GM19455 (cell line): Measurements from ENCODE around the gene ZNF831.

Source experiments
- ATAC-seq: cut with Tn5 transposase; IDR thresholded peaks from one replicate; pipeline ENCODE4 v1.9.1; 2021; ENCODE audit not compliant: unreplicated experiment

The ZNF831 gene

DNA sequence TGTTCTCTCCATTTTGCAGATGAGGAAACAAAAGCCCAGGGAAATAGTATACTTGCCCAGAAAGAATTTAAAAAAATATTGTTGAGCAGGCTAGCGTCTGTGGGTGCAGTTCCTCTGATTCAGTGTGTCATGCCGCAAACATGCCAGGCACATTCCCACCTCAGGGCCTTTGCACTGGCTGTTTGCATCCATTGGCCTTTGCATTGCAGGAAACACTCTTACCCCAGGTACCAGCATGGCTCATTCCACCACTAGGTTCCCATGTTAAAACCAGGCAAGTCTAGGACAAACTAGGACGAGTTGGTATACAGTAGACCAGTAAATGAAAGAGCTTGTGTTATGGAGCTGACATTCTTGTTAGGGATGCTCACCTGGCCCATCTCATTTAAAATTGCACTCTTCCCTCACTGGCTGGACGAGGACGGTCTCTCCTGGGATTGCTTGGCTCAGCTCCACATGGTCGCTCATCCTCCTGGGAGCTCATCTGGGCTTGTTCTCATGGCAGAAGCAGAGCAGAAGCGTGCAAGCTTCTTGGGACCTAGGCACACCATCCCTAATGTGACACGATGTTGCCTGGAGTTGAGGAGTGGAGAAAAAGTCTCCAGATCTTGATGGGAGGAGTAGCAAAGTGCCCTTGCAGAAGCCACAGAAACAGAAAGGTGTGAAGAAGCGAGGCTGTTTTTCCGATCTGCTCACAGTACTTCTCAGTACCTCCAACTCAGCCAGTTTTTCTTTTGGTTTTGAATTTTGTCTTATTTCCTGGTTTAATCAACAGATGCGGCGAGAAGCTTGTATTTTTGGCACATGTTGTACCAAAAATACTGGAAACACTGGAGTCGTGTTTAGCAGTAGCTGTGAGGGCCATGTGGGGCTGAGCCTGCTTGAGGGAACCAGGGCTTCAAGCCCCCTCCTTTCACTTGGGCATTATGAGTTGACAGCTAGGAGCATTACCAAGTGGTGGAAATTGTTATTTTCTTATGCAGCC, 13.9 kb downstream of the ZNF831 start:
- no peak for ATAC-seq

GRCh38 chr20:59178983-59179595, 15.5 kb downstream of the ZNF831 start:
- ATAC-seq, result no peak

DNA sequence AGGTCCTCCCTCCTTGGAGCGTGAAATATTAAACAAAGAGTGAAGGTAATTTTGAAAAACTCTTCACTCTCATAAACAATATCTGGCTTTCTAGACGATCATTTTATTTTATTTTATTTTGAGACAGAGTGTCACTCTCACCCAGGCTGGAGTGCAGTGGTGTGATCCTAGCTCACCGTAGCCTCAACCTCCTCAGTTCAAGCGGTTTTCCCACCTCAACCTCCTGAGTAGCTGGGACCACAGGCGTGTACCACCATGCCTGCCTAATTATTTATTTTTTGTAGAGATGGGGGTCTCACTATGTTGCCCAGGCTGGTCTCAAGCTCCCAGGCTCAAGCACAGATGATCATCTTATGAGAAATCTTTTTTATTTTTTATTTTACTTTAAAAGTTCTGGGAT, 16.4 kb downstream of the ZNF831 start:
- no peak for ATAC-seq

DNA sequence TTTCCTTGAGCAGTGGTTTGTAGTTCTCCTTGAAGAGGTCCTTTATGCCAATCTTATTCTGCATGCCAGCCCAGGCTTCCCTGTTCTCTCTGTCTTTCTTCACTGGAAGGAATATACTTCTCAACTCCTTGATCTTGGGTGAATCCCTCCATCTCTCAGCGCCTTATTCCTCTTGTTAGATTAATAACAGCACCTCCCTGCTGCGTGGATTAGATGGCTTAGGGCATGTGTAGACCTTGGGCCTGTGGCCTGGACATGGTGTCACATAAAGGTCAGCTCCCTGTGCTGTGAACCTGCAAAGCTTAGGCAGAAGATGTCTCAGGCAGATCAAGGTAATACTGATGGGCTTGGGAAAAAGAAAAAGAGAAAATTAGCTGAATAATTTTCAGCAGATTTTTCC, 18.3 kb downstream of the ZNF831 start:
- ATAC-seq, result no peak

DNA sequence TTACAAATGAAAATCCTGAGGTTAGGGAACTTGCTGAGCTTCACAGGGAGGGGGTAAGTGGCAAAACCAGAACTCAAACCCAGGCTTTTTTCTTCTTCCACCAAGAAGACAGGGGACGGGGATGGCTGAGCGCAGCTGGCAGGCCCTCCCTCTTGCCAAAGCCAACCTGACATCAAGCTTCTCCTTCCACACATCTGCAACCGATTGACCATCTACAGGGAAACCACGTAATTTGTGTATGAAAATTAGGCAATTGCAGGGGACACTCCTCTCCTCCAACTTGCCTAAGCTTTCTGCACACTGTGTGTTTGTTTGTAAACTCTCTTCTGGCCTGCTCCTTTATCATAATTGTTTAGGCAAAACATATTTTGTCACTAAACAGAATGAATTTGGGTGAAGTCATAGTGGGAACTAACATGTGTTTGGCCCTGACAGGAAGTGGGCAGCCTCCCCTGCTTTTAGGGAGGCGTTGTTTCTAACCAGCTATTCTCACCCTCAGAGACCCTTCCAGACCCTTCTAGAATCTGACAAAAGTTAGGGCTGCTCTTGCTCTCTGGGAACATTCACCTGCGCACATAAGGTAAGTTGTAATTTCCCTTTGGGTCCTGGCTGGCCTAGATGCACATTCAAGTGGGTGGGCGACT, 18.9 kb downstream of the ZNF831 start:
- no peak for ATAC-seq

DNA sequence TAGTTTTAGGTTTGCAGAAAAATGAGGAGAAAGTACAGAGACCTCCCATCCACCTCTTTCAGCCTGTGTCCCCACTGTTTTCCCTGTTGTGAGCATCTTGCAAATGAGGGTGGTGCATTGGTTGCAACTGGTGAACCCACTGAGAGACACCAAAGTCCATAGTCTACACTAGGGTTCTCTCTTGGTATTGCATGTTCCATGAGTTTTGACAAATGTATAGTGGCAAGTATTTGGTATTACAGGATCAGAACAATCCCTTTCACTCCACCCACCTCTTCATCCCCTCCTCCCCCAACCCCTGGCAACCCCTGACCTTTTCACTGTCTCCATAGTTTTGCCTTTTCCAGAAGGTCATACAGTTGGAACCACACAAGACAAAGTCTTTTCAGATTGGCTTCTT, 20.1 kb downstream of the ZNF831 start:
- ATAC-seq, result no peak

GRCh38 chr20:59184880-59185447, 21.3 kb downstream of the ZNF831 start:
- no peak for ATAC-seq

- ATAC-seq, result no peak
Observed at GRCh38 chr20:59185809-59186208, 22.2 kb downstream of the ZNF831 start.

- ATAC-seq, result no peak
Observed at GRCh38 chr20:59190466-59190865, 26.8 kb downstream of the ZNF831 start.

DNA sequence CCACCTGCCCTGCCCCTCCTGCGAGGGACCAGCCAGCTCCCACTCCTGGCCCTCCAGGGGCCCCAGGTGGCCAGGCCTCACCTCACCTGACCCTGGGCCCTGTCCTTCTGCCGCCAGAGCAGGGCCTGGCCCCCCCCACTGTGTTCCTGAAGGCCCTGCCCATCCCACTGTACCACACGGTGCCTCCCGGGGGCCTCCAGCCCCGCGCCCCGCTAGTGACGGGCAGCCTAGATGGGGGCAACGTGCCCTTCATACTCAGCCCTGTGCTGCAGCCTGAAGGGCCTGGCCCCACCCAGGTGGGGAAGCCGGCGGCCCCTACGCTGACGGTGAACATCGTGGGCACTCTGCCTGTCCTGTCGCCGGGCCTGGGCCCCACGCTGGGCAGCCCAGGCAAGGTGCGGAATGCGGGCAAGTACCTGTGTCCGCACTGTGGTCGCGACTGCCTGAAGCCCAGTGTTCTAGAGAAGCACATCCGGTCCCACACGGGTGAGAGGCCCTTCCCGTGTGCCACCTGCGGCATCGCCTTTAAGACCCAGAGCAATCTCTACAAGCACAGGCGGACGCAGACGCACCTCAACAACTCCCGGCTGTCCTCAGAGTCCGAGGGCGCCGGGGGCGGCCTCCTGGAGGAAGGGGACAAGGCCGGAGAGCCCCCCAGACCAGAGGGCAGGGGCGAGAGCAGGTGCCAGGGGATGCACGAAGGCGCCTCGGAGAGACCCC, 27.6 kb downstream of the ZNF831 start:
- ATAC-seq, result no peak

- ATAC-seq, result no peak
Observed at GRCh38 chr20:59191756-59192532, 28.3 kb downstream of the ZNF831 start.

GRCh38 chr20:59192533-59192896, 28.9 kb downstream of the ZNF831 start:
- no peak for ATAC-seq

- ATAC-seq, result no peak
Observed at GRCh38 chr20:59193325-59193724, 29.7 kb downstream of the ZNF831 start.

- ATAC-seq, result no peak
Observed at GRCh38 chr20:59194023-59194935, 30.7 kb downstream of the ZNF831 start.

- no peak for ATAC-seq
Observed at GRCh38 chr20:59195316-59195993, 31.8 kb downstream of the ZNF831 start.

DNA sequence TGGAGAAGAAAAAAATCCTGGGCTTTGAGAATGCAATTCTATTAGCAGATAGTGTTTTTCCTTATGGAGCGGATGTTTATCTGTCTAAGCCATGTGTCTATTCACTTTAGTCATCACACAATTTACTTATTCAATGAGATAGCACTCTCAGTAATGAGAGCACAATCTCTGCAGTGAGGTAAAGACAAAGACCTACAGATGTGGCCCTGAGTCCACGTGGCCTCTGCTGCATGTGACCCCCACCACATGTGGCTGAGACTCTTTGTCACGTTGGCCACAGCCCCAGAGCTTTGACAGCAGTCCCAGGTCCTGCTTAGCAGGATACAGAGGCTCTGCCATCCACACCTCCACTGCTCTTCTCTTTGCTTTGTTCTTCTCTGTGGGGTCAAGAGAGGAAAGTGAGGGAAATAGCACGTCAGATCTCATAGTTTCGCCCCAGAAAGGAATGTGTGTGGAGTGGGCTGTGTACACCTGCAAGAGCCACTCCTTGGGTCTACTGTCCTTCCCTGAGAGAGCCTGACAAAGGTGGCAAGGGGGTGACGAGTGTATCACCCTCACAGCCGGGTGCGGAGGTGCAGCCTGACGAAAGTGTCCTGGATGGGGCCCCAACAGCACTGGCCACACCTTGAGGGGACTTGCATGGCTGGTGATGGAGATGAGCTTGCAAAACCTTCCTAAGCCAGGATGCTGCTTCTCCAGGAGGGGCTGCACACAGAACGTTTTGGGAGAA, 40.7 kb downstream of the ZNF831 start:
- no peak for ATAC-seq

DNA sequence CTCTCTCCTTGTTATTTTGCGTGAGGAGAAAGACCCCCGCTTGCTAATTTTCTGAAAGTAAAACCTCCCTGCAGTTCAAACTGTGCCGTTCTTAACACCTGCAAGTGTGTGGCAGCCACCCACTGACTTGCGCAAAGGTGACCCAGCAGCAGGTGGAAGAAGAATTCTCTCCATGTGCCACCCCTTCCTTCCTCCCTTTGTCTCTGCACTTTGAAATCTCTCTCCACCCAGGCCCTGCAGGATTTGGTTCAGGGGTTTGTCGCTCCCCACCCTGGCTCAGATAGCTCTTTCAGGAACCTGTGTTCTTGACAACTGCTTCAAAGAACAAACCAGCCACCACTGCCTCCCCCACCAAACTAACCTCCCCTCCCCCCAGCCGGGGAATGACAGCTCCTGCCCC, 41.4 kb downstream of the ZNF831 start:
- no peak for ATAC-seq

DNA sequence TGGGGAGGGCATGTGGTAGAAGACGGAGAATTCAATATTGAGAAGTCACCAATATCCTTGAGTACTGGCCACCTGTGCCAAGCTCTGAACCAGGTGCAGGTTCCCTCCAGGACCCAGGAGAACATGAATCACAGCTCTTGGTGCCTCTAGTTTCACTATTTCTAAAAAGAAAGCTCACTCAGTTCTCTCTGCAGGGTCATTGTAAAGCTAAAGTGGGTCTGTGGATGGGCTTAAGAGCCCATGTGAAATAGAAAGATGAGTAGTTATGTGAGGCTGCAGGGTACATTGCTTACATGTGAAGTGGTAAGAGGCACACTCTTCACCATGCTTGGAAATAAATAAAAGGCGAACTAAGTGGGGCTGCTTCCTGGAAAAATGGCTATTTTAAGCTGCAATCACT, 43.6 kb downstream of the ZNF831 start:
- ATAC-seq, result no peak
